Gastroesophageal sphincter (tissue), 3 donors: ENCODE results near the gene STPG4.

Experiments used
- EP300 ChIP-seq: sonication (generic); formaldehyde crosslinking; IDR thresholded peaks from one replicate; pipeline ENCODE4 v1.6.1; 2017; ENCODE audit warnings: antibody characterized with exemption, mild to moderate bottlenecking
- POLR2AphosphoS5 ChIP-seq: sonication (generic); formaldehyde crosslinking; IDR thresholded peaks from one replicate; pipeline ENCODE4 v1.6.1; 2017; ENCODE audit warnings: antibody characterized with exemption
- TF ChIP-seq, protein P1 (sequence below), 4 experiments: fragments of 200-600 bp in 2 of 4; fragments of 450-650 bp in 2 of 4; sonication (generic) in 1 of 4; IDR thresholded peaks; one replicate each; pipeline ENCODE4 v1.5.1; 2017 to 2019; ENCODE audit warnings: antibody characterized with exemption in 4 of 4, mild to moderate bottlenecking in 2 of 4, moderate library complexity in 2 of 4

DNA sequence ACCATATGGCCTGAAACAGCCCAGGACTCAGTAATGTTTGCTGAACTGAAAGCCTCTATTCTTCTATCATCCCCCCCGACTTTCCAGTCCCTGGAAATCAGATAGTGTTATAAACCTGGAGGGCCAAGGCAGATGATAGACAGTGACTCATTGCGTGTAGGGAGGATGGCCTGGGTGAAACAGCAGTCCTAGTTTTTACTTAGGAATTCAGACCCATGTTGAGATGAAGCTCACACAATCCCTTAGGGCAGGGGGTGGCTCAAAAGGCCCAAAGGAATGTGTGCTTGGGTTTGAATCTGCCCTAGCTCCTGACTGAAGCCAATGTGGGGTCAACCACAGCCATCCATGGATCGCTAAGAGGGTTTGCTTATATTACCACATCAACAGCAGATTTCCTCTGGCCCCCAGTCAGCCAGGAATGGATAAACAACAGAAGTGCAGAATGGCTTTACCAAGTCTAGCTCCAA is 43.9 kb upstream of the STPG4 start:
- no peak for TF ChIP-seq POLR2AphosphoS5
- TF ChIP-seq, protein P1, sequence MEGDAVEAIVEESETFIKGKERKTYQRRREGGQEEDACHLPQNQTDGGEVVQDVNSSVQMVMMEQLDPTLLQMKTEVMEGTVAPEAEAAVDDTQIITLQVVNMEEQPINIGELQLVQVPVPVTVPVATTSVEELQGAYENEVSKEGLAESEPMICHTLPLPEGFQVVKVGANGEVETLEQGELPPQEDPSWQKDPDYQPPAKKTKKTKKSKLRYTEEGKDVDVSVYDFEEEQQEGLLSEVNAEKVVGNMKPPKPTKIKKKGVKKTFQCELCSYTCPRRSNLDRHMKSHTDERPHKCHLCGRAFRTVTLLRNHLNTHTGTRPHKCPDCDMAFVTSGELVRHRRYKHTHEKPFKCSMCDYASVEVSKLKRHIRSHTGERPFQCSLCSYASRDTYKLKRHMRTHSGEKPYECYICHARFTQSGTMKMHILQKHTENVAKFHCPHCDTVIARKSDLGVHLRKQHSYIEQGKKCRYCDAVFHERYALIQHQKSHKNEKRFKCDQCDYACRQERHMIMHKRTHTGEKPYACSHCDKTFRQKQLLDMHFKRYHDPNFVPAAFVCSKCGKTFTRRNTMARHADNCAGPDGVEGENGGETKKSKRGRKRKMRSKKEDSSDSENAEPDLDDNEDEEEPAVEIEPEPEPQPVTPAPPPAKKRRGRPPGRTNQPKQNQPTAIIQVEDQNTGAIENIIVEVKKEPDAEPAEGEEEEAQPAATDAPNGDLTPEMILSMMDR (IDR thresholded peaks at IDR 0.05) = no peak
- no peak for TF ChIP-seq EP300
